Measurements from ENCODE around the gene DMRT1.
"Not testable (repeated sequence)": the region's sequence is repeated elsewhere in the genome, so short reads cannot be mapped to it uniquely, and the experiment has no call there.

Gene DMRT1

GRCh38 chr9:860706-861105, 19.2 kb downstream of the DMRT1 start:
- DNase-seq (ENCODE audit: low read depth) = no peak

GRCh38 chr9:861525-861924, 20.0 kb downstream of the DMRT1 start:
- not testable (repeated sequence) for DNase-seq (ENCODE audit: low read depth)

- no peak for DNase-seq (ENCODE audit: low read depth)
Observed at GRCh38 chr9:875119-875962, 33.8 kb downstream of the DMRT1 start.

GRCh38 chr9:876425-876824, 34.9 kb downstream of the DMRT1 start:
- no peak for DNase-seq (ENCODE audit: low read depth)

GRCh38 chr9:878239-878638, 36.7 kb downstream of the DMRT1 start:
- DNase-seq (ENCODE audit: low read depth) = no peak

- no peak for DNase-seq (ENCODE audit: low read depth)
Observed at GRCh38 chr9:880725-881124, 39.2 kb downstream of the DMRT1 start.

GRCh38 chr9:882416-882924, 41.0 kb downstream of the DMRT1 start:
- DNase-seq (ENCODE audit: low read depth) = no peak

GRCh38 chr9:883011-883410, 41.5 kb downstream of the DMRT1 start:
- no peak for DNase-seq (ENCODE audit: low read depth)

GRCh38 chr9:886886-887285, 45.4 kb downstream of the DMRT1 start:
- no peak for DNase-seq (ENCODE audit: low read depth)

GRCh38 chr9:892123-892522, 50.6 kb downstream of the DMRT1 start:
- no peak for DNase-seq (ENCODE audit: low read depth)

GRCh38 chr9:893115-893514, 51.6 kb downstream of the DMRT1 start:
- DNase-seq (ENCODE audit: low read depth) = no peak

- DNase-seq (ENCODE audit: low read depth) = peak; percentile 18
Observed at GRCh38 chr9:893843-894420, 52.4 kb downstream of the DMRT1 start.

GRCh38 chr9:899440-900184, 58.1 kb downstream of the DMRT1 start:
- no peak for DNase-seq (ENCODE audit: low read depth)

GRCh38 chr9:903886-904285, 62.4 kb downstream of the DMRT1 start:
- no peak for DNase-seq (ENCODE audit: low read depth)

GRCh38 chr9:905906-906305, 64.4 kb downstream of the DMRT1 start:
- DNase-seq (ENCODE audit: low read depth) = no peak

GRCh38 chr9:908536-909205, 67.2 kb downstream of the DMRT1 start:
- no peak for DNase-seq (ENCODE audit: low read depth)

- no peak for DNase-seq (ENCODE audit: low read depth)
Observed at GRCh38 chr9:911005-911404, 69.5 kb downstream of the DMRT1 start.

- no peak for DNase-seq (ENCODE audit: low read depth)
Observed at GRCh38 chr9:912776-913175, 71.3 kb downstream of the DMRT1 start.

- DNase-seq (ENCODE audit: low read depth) = not testable (repeated sequence)
Observed at GRCh38 chr9:913526-913925, 72.0 kb downstream of the DMRT1 start.

GRCh38 chr9:917730-918129, 76.2 kb downstream of the DMRT1 start:
- no peak for DNase-seq (ENCODE audit: low read depth)

GRCh38 chr9:920927-921326, 79.4 kb downstream of the DMRT1 start:
- DNase-seq (ENCODE audit: low read depth) = no peak

GRCh38 chr9:922171-922570, 80.7 kb downstream of the DMRT1 start:
- DNase-seq (ENCODE audit: low read depth) = no peak

Measured in stimulated activated CD8-positive, alpha-beta memory T cell treated with anti-CD3 and anti-CD28 coated beads, Interleukin-7, amount 100 ng/mL, for 24 hours (primary cell).